HL-60/S4 treated with retinoic acid at 250 ng/mL for 4 days and 3 days (cell line): ENCODE results near the gene LYL1.

Source experiments
- in situ Hi-C: fragments of 300-500 bp; cut with MboI; formaldehyde crosslinking; loops from 2 replicates; pipeline ENCODE4 v1.7.0; 2022; ENCODE audit warnings: low sequenced_read_pairs

Gene LYL1

GRCh38 chr19:13058951-13059660, 43.6 kb downstream of the LYL1 start:
- in situ Hi-C loops = no loop called here

GRCh38 chr19:13057744-13058143, 44.9 kb downstream of the LYL1 start:
- in situ Hi-C loops = no loop called here

GRCh38 chr19:13057147-13057572, 45.5 kb downstream of the LYL1 start:
- in situ Hi-C loops = no loop called here

- in situ Hi-C loops = no loop called here
These were observed 46.5 kb downstream of the LYL1 start for GRCh38 chr19:13056052-13056660.

GRCh38 chr19:13055213-13056051, 47.2 kb downstream of the LYL1 start:
- in situ Hi-C loops = no loop called here

- in situ Hi-C loops = no loop called here
These were observed 47.9 kb downstream of the LYL1 start for GRCh38 chr19:13054626-13055212.

GRCh38 chr19:13053761-13054625, 48.7 kb downstream of the LYL1 start:
- in situ Hi-C loops = no loop called here

GRCh38 chr19:13053238-13053637, 49.4 kb downstream of the LYL1 start:
- in situ Hi-C loops = no loop called here

- in situ Hi-C loops = no loop called here
These were observed 50.0 kb downstream of the LYL1 start for GRCh38 chr19:13052447-13053175.

GRCh38 chr19:13051557-13052165, 51.0 kb downstream of the LYL1 start:
- in situ Hi-C loops = no loop called here

- in situ Hi-C loops = no loop called here
These were observed 52.4 kb downstream of the LYL1 start for GRCh38 chr19:13050274-13050673.
